Middle frontal gyrus (tissue), 1 donor: ENCODE measurements around the gene CCNK.

Source experiments
- DNase-seq: peaks from one replicate; pipeline ENCODE4 v3.0.0-alpha.2; 2015; ENCODE audit warnings: low spot score; ENCODE audit errors: extremely low spot score

CCNK gene

DNA sequence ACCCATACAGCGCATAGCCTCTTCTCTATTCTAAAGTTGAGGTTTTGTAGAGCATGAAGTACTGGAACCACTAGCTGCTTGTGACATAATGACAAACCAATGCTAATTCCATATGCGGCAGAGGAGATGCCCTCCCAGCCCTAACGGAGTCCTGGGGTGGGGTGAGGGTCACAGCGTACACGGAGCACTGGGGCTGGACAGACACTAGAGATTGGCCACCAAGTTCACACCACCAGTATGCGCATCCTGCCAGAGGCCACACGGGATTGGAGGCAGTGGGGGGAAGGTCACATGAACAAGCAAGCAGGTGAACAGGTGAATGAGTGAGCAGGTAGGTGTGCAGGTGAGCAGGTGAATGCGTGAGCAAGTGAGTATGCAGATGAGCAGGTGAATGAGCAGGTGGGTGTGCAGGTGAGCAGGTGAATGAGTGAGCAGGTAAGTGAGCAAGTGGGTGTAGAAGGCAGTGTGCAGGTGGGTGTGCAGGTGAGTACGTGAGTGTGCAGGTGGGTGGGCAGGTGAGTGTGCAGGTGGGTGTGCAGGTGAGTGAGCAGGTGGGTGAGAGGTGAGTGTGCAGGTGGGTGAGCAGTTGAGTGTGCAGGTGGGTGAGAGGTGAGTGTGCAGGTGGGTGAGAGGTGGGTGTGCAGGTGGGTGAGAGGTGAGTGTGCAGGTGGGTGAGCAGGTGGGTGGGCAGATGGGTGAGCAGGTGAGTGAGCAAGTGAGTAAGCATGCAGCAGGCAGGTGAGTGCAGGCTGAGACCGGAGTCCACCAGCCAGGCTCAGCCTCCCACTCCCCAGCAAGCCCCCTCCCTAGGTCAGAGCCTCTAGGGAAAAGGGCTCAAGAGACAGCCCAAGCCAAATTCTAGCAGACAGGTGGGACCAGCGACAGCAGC lies 70.1 kb downstream of the CCNK start:
- no peak for DNase-seq

- no peak for DNase-seq
Measured at GRCh38 chr14:99552021-99552553, 70.9 kb downstream of the CCNK start.

GRCh38 chr14:99552572-99553216 lies 71.5 kb downstream of the CCNK start:
- DNase-seq, result no peak

GRCh38 chr14:99554184-99554583 lies 73.0 kb downstream of the CCNK start:
- no peak for DNase-seq

- DNase-seq, result no peak
Measured at GRCh38 chr14:99554757-99555531, 73.7 kb downstream of the CCNK start.

DNA sequence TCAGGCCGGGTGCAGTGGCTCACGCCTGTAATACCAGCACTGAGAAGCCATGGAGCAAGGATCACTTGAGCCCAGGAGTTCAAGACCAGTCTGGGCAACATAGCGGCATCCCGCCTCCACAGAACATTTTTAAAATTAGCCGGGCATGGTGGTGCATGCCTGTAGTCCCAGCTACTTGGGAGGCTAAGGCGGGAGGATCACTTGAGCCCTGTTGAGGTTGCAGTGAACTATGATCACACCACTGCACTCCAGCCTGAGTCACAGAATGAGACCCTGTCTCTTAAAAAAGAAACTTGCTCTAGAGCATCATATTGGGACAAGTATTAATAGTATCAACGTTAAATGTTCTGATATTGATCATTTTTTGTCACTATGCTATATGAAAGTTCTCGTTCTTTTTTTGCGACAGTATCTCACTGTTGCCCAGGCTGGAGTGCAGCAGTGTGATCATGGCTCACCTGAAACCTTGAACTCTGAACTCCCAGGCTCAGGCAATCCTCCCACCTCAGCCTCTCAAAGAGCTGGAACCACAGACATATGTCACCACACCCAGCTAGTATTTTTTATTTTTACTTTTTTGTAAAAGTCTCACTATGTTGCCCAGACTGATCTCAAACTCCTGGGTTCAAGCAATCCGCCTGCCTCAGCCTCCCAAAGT lies 75.1 kb downstream of the CCNK start:
- no peak for DNase-seq

DNA sequence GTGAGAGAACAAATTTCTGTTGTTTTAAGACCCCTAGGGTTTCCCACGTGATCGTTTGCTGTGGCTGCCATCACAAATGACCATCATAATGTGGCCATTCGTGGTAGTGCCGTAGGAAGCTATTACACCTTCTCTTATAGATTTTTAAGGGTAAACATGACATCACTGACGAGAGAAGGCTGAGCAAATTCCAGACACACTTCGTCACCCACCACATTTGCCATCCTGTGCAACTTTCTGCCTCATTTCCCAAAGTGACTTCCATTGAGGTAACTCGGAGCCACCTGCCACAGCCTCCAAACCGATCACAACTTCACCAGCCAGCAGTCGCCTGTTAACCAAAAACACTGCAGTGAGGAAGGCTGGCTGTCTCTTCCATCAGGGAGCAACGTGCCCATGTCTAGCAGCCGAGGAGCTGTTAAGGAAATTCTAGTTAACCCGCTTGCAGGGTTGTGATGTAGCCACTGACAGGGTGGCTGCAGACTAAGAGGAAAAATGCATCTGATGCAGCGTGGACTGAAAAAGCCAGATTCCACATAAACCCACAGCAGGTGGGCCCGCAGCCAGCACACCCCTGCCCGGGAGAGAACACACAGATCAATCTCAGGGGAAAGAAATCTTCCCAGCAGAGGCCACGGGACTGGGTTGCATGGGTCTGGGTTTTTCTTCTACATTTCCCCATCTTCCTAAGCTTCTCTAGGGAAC lies 78.2 kb downstream of the CCNK start:
- no peak for DNase-seq

DNA sequence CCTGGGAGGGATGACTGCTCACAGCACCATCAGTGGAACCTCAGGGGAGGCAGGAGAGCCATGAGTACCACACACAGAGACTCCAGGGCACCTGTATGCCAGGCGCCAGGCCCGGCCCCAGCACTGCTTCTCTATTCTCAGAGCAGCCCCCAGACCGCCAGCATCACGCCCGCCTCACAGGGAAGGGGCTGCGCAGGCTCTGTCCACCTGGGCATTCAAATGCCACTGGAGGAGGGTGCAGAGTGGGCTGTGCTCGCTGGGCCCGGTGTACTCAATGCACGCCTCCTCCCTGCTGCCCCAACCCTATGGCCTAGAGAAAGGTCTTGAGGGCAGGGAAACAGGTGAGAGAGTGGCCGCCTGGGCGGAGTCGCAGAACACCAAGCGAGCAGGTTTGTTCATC lies 79.2 kb downstream of the CCNK start:
- DNase-seq, result no peak

- DNase-seq, result no peak
Measured at GRCh38 chr14:99560922-99561683, 79.9 kb downstream of the CCNK start.

DNA sequence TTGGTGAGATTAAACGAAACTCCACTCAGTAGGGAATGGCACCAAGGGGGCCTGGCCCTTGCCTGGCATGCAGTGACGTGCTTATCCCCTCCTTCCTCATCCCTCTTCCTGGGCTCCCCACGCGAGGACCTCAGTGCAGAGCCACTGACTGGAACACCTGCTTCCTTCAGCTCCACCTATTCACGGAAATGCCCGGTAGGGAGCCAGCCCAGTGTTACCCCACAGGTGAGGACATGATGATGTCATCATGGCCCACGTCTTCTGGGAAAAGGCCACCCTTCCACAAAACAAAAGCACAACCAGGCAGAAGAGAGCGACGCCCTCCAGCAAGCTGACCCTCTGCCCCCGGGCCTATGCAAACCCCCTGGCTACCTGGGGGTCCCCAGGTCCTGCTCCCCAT lies 80.7 kb downstream of the CCNK start:
- no peak for DNase-seq
